ENCODE measurements around the gene PLA2G1B.

PLA2G1B gene

DNA sequence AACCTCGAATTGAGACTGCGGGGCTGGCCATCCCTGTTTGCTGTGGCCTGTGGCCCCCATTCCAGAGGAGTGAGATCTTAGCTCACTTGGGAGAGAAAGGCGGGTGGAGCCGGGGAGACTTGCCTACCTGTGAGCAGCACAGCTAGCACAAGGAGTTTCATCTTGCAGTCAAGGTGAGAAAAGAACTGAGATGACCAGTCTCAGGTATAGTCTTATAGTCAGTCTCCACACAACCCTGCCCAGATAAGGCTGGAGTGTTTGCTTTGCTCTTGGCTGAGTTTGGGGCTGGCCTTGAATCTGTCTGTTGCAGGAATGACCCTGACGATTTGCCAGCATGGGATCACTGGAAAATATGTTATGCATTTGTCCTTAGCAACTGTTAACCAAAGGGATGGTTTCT lies at the start of gene PLA2G1B:
PLA2G1B (minus strand) TSS at position 187 of the 400 bp plus-strand sequence; CDS start at position 161, 26 bp downstream.
- DNase-seq = no peak

DNA sequence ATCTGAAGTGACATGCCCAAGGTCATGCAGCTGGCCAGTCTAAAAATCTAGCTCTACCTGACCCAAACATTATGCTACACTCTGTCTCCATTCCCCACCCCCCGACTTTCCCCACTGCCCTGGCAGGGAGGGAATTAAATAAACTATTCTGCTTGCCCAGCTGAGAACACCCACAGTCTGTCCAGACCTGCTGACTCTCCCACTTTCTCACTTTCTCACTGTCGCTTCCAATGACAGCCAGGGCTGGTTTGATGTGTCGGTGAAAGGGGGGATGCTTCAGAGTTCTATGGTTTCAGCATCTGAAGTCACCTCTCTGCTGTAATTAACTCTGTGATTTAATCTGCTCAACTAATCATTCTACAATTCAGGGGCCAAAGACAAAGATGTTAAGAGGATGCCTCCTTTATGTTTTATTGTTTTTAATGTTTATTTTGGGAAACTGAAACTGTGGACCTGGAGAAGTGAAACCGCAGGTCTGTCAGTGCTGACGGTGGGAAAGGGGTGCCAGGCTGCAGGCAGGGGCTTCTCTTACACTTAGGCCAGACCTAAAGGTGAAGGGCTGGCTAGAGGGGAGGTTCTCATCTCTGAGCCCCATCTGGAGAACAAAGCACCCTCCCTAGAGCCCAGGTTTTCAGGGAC lies 49.5 kb upstream of the PLA2G1B start:
- DNase-seq = no peak

DNA sequence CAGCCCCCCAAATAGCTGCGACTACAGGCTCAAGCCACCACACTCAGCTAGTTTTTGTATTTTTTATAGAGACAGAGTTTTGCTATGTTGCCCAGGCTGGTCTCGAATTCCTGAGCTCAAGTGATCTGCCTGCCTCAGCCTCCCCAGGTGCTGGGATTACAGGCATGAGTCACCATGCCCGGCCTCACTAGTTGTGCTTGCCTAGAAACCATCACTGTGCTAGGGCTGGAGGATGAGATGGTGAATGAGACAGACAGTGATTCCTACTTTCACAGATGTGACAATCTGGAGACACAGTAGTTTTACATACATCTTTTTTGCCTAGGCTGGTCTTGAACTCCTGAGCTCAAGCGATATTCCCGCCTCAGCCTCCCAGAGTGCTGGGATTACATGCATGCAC lies 48.8 kb upstream of the PLA2G1B start:
- DNase-seq = no peak

DNA sequence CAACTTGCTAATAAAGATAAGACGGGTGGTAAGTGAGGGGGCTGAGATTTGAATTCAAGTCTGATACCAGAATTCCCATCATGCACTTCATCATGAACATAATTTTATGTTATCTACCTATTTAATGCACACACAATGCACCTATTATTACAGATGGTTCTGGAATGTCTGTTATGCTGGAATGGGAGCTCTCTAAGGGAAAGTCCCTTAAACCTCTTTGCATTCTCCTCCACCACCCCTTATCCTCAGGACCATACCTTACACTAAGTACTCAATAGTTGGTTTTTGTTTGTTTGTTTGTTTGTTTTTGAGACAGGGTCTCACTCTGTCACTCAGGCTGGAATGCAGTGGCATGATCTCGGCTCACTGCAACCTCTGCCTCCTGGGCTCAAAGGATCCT lies 48.4 kb upstream of the PLA2G1B start:
- no peak for DNase-seq

DNA sequence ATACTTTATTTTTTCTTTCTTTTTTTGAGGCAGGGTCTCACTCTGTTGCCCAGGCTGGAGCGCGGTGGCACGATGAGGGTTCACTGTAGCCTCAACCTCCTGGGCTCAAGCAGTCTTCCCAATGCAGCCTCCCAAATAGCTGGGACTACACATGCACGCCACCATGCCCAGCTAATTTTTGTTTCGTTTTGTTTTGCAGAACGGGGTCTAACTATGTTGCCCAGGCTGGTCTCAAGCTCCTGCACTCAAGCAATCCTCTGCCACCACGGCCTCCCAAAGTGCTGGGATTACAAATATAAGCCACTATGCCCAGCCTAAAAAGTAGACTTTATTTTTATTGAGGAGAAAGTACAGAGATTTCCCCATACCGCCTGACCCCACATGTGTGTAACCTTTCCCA lies 46.1 kb upstream of the PLA2G1B start:
- DNase-seq = no peak

DNA sequence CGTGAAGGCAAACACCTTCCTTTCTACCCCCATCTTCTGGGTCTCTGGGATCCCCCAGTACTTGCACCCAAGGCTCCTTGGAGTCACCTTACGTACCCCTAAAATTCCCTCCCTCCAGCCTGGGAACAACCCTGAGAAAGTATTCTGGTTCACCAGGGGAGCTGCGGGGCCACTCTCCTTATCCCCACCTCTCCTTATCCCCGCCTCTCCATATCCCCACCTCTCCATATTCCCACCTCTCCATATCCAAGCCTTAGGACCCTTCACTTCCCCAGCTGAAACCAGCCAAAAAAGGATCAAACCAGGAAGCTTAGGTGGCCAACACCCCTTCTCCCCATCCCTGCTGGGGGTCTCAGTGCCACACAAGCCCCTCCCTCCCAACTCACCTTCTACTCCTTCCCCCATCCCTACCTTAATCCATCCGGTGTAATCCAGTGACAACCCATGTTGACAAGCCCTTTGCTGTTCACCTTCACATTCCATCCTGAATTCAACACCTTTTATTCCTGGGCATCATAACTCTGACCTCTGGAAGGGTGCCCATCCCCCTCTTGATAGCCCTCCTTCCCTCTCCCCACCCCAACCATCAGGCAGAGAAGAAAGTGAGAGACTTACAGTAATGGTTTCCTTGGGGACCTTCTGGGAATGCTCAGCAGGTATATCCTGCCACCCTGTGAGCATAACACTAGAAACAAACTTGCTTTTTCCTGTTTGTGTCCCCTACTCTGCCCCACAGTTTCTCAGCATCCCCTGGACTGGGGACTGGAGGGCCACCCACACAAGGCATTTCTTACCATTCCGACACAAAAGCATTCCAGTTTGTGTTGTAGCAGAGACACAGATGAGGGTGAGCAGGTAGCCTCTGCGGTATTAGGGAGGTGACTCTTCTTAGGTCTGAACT lies 43.0 kb upstream of the PLA2G1B start:
- DNase-seq = no peak

DNA sequence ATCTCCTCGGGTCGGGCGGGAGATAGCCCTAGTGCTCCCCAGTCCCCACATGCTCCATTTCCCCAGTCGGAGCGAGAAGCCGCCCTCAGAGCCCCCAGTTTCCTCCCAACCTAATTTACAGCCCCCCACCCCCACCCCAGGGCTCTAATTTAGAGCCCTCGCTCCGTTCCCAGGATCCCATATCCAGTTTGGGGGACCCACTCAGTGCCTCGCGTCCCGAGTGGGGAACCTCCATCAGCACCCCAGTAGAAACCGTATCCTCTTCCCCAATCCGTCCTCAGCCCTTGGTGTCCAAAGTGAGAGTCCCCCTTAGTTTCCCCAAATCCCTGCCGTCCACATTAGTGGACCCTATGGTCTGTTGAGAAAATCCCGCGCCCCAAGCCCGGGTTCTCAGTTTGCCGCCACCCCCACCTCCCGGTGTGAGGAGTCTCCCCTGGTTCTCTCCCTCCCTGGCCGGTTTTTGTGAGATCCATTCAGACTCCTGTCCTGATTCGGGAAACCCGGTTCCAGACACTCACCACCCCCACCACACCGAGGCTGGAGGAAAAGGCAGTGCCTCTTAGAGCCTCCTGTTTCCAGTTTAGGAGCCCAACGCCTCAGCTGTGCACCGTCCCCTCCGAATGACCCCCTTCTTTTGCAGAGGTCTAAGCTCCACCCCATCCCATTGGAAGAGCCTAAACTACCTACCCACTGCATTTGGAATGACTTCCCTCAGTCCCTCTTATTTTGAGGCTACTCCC lies 42.2 kb upstream of the PLA2G1B start:
- no peak for DNase-seq

DNA sequence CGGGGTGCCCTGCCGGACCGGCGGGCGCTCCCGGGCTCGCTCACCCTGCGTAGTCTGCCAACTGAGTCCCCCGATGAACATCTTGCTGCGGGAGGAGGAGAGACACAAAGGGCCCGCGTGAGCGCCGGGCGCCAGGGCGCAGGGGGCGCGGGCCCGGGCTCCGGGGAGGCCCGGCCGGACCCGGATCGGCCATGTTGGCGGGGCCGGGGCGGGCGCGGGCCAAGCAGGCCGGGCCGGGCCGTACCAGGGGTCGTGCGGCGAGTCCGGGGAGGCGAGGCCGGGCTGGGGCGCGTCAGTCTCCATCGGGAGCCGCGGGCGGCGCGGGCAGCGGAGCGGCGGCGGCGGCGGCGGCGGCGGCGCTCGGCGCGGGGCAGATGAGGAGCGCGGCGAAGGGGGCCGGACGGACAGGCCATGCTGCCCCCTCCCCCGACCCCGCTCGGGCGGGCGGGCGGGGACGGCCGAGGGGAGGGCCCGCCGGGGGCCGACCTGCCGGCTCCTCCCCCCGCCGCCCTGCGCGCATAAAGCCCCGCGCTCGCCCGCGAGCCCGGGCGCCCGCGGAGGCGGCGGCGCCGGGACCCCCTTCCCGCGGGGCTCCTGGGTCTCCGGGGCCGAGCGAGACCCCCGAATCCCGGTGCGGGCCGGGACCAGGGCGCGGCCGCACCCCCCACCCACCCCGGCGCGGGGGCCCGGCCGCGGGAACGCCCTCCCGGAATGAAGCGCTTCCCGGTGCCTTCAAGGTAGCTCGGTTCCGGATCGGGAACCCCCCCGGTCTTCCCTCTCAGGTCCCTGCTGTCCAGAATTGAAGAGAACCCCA lies 41.4 kb upstream of the PLA2G1B start, which contains the start of gene MSI1:
MSI1 (minus strand) TSS at position 376 of the 814 bp plus-strand sequence; CDS start at position 303, 73 bp downstream.
- DNase-seq = no peak

DNA sequence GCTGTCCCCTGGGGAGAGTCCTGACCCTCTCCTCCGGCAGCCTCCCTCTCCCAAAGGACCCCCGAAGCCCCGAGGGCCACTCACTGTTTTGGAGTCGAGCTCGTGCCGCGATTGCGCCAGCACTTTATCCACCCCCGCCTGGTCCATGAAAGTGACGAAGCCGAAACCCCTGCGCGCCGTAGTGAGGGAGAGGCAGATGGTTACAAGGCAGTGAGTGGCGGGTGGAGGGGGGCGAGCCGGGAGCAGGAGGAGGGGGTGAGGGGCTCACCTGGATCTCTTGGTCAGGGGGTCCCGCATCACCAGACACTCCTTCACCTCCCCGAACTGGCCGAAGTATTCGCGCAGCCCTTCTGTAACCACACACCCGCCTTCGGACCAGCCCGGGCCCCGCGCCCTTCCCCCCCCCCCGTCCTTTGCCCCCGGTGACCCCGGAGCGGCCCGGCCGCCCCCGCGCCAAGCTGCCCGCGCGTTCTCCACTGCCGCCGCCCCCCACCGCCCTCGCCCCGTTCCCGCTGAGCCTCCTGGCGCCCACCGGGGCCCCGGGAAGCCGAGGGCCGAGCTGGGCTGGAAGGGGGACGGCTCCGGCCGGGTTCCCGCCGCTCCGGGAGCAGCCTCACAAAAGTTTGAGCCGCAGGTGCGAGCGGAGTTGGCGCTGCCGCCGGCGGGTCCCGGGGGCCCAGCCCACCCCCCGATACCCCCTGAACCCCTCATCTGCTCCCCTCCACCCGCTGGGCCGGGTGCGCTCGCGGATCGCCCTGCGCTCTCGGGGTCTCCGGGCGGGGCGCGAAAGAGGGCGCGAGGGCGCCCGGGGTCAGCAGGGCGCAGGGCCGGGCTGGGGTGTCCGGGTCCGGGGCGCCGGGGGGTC lies 40.6 kb upstream of the PLA2G1B start:
- no peak for DNase-seq

DNA sequence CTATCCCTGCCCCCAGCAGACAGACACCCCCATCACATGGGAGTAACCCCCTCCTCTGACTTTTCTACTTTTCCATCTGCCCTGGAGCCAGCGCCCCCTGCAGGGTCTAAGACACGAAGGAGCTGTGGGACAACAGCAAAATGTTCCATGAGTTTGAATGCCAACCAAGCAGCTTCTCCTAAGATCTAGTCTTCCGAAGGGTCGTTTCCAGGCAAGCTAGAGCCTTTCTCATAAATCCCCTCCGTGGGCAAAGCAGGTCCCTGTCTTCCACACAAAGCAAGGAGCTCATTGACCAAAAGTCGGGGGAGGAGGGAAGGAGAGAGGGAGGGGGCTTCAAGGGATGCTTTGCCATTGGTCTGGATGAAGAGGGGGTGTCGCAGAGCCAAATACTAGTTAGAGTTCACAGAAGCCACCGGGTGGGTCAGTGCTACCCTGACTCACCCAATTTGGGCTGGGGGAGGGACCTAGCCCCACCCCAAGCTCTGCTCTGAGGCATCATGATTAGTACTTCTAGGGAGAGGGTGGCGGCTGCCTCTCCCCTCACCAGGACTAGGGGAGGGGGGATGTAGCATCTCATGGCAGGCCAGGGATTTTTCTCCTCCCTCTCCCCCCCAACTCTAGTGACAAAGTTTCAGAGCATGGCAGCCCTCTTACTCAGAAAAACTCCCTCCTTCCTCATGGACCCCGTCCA lies 39.8 kb upstream of the PLA2G1B start:
- DNase-seq = no peak

DNA sequence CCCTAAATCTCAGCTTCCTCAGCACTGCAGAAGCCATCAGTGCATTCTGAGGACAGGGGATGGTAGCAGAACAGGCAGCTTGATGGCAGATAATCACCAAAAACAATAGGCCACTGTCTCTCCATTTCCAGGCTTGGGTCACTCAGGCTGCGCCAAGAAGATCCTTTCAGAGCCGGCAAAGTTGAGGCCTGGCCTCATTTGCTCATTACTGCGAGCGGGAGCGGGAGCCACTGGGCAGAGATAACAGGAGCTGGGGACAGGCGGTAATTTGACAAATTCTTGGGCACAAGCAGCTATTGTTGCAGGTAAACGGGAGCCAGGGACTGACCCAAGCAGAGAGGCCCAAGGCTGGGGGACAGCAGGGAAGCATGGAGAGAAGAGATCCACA lies 39.3 kb upstream of the PLA2G1B start:
- no peak for DNase-seq

DNA sequence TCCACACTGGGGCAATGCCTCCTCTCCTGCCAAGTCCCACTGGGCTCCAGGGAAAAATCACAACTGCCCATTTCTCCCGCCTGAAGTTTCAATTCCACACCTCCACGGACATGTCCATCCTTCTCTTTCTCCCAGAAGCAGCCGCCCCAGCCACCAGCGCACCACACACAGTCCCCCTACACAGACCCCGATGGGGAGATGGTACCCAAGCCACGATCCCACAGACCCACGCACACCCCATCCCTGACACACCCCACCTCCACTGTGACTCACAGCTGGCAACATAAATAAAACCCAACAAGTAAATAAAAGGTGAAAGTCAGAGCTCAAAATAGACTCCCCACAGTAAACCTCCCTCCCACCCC lies 38.7 kb upstream of the PLA2G1B start:
- DNase-seq = no peak

DNA sequence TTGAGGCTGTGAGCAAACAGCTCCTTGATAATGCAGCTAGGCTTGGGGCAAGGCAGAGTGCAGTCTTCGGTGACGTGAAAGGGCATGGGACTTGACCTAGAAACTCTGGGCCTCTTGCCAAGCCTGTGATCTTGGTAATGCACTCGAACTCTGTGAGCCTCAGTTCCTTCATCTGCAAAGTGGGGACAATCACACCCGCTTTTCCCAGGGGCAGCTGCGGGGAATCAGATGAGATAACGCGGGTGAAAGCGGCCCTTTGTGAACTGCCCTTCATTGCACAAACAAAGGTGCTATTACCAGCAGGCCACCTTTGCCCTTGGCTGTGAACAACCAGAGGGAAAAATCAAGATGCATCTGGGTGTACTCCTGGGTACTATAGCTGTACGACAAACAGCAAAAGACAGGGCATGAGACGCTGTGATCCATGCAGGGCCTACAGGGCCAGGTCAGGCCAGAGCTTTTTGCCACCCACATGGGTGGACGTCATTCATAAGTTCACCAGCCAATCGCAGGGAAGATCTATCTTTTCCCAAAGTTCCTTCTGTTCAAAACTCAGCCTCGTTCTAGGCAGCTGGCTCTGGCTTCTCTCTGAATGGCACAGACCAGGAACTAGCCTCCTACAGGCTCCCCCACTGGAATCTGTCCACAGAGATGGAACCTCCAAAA lies 38.2 kb upstream of the PLA2G1B start:
- no peak for DNase-seq

DNA sequence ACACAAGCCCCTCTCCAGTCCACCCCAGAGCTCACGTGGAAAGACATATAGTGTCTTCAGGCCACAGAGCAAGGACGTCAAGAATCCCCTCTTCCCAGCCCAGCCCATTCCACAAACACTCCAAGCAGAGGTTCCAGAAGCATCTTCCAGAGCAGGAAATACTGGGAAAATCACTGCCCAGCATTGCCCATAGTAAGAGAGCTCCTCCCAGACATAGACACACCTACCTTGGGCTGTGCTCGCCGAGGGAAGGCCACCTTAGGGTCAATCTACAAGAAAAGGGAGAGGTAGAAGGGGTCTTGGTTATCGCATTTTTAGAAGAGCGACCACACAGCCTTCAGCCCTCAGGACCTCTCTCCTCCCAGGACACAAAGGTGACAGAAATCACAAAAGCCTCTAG lies 36.9 kb upstream of the PLA2G1B start:
- DNase-seq = no peak

DNA sequence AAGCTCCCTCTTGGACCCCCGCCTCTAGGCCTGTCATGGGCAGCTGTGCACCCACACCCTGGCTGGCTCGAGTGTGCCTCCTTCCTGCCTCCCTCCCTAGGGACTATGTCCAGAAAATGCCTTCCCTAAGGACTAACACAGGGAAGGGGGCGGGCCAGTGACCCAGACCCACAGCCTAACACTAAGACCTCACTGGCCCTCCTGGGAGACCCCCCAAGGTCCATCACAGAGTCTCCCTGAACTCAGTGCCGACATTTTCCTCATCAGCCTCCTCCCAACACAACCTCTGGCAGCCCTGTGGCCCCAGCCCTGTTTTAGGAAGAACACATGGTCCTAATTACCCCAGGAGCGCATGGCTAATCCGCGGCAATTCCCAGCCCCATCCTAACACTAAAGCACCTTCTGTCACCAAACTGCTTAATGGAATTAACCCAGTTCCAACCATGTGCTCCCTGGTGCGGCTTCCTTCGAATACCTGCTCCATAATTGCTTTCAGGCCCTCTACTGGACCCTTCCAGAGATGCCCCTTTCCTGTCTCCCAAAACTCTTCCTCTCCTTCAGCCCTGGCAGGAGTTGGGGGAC lies 35.8 kb upstream of the PLA2G1B start:
- DNase-seq = no peak

DNA sequence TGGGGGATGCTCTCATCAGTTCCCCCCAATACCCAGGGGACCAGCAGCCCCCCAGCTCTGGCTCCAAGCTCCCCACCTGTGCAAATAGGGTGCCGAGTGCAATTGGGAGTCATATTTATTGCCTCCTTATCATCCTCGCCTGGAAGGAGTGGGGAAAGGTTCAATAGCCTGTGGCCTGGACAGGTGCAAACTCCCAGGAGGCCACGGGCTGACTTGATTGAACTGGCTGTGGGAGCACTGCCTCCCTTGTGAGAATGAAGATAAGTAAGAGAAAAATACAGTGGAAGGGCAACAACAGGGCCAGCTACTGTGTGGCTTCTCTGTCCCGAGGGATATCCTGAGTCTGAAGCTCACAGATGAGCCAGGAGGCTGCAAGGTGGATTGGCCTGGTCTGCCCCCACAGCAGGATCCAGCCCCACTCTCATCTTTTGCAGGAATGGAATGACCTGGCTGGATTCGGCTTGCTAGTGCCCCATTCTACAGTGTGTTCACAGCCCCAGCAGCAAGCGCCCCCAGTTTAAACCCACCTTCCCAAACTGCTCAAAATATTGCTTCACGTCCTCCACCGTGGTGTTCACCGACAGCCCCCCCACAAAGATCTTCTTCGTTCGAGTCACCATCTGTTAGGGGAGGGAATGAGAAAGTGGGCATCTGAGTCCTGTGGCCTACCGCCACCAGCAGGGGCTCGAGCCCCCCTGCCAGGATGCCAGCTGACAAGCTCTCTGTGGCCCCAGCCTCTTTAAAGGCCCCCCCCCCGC lies 35.1 kb upstream of the PLA2G1B start:
- DNase-seq = no peak

DNA sequence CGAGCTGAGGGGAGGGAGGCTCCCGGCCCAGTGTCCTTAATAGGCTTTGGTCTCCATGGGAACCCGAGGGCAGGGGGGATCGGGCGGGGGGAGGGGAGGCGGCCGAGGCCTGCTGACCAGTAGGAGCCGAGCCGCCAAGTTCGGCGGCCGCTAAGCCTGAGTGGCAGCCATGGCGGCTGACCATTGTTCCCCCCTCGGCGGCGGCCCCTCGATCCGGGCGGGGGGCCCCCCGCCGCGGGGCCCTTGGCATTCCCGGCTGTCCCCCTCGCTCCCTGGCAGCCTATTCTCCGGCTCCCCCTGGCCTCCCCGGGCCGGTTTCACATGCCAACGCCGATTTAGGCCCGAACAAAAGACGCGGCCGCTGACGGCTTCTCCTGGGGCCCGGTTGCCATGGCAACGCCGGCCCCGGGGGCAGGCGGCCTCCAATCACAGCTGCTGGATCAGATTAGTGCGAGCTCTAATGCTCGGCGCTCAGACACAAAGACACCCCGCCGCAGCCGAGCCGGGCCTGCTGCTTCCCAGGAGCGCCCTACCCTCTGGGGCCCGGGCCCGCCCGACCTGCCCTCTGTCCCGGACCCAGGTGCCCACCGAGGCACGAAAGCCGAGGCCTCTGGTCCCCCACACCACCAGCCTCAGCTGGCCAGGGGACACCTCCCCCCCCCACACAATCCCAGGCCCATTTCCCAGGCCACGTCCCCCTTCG lies 34.1 kb upstream of the PLA2G1B start:
- DNase-seq = no peak

DNA sequence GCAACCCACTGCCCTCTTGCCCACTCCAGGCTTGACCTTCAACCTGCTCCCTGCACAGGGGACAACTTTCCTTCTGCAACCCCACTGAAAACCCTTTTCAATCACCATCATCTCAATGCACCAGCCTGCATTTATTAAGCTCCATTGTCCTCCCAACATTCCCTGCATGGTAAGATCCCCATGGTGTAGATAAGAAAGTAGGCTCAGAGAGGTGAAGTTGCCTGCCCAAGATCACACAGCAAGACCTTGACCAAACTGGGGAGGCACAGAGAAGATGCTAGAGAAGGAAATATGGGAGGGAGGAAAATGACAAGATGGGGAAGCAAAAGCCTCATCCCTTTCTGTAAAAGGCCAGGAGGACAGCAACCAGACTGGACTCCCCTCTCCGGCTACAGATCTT lies 31.5 kb upstream of the PLA2G1B start:
- DNase-seq = no peak

Data from activated CD4-positive, alpha-beta T cell treated with anti-CD3 and anti-CD28 coated beads, Interleukin-2, Interleukin-6, amounts not matched to agents 100 ng/mL and 50 ng/mL, durations not matched to agents 16 hours and 8 hours (primary cell).